WERI-Rb-1 (cell line): ENCODE measurements around the gene NKTR.

Experiments
- DNase-seq: peaks from one replicate; pipeline ENCODE4 v3.0.0-alpha.2; 2020
- H3K27ac ChIP-seq: fragments of 250-450 bp; sonication (Bioruptor Pico); 2 replicates; pipeline ENCODE4 v1.5.1; 2020; ENCODE audit warnings: mild to moderate bottlenecking, moderate library complexity
- H3K27me3 ChIP-seq: fragments of 250-450 bp; sonication (Bioruptor Pico); 2 replicates; pipeline ENCODE4 v1.5.1; 2021; ENCODE audit warnings: mild to moderate bottlenecking, low read depth, moderate library complexity; ENCODE audit not compliant: insufficient read depth, severe bottlenecking
- H3K36me3 ChIP-seq: fragments of 250-450 bp; sonication (Bioruptor Pico); 2 replicates; pipeline ENCODE4 v1.5.1; 2020; ENCODE audit warnings: mild to moderate bottlenecking, moderate library complexity
- H3K4me3 ChIP-seq: 2 replicates; pipeline ENCODE4 v1.5.1; 2011; ENCODE audit warnings: low read depth, mild to moderate bottlenecking, control low read depth, low read length
- H3K9me3 ChIP-seq: fragments of 250-450 bp; sonication (Bioruptor Pico); 2 replicates; pipeline ENCODE4 v1.5.1; 2021; ENCODE audit warnings: mild to moderate bottlenecking, moderate library complexity; ENCODE audit not compliant: severe bottlenecking
- CTCF ChIP-seq: IDR thresholded peaks from 2 replicates; pipeline ENCODE4 v1.5.1; 2011; ENCODE audit warnings: low read depth, mild to moderate bottlenecking, control low read depth, inconsistent platforms, low read length

The NKTR gene

GRCh38 chr3:42602961-42603360 is 2.5 kb downstream of the NKTR start:
- H3K27ac ChIP-seq = no peak overlapping the region
- no peaks in the 10 kb centered on the region for H3K9me3 ChIP-seq
- no peak overlapping the region for H3K4me3 ChIP-seq
- no peak for TF ChIP-seq CTCF
- no peak for DNase-seq
- peaks cover 28% of the 10 kb centered on the region for H3K36me3 ChIP-seq
- H3K27me3 ChIP-seq = no peaks in the 10 kb centered on the region

- Histone ChIP-seq H3K9me3 (no peaks in the 10 kb centered on the region), H3K36me3 (peaks cover 45% of the 10 kb centered on the region), H3K27me3 (no peaks in the 10 kb centered on the region), H3K27ac (no peak overlapping the region), H3K4me3 (no peak overlapping the region)
- peak; percentile 31 for DNase-seq
- TF ChIP-seq CTCF = no peak
Measured at GRCh38 chr3:42605546-42606173, 5.2 kb downstream of the NKTR start.

GRCh38 chr3:42608581-42608980 is 8.1 kb downstream of the NKTR start:
- H3K36me3 ChIP-seq = peaks cover 43% of the 10 kb centered on the region
- no peak overlapping the region for H3K27ac ChIP-seq
- no peaks in the 10 kb centered on the region for H3K27me3 ChIP-seq
- no peaks in the 10 kb centered on the region for H3K9me3 ChIP-seq
- TF ChIP-seq CTCF = no peak
- DNase-seq = no peak
- H3K4me3 ChIP-seq = no peak overlapping the region

- Histone ChIP-seq H3K27ac (no peak overlapping the region), H3K4me3 (no peak overlapping the region), H3K27me3 (no peaks in the 10 kb centered on the region), H3K9me3 (no peaks in the 10 kb centered on the region), H3K36me3 (peaks cover 36% of the 10 kb centered on the region)
- TF ChIP-seq CTCF = no peak
- DNase-seq = no peak
Measured at GRCh38 chr3:42610976-42611375, 10.5 kb downstream of the NKTR start.

GRCh38 chr3:42612217-42612616 is 11.7 kb downstream of the NKTR start:
- H3K4me3 ChIP-seq = no peak overlapping the region
- H3K36me3 ChIP-seq = peaks cover 32% of the 10 kb centered on the region
- no peak for DNase-seq

More at GRCh38 chr3:42612217-42612616, 11.7 kb downstream of the NKTR start:
- H3K27ac ChIP-seq = no peak overlapping the region
- TF ChIP-seq CTCF = no peak
- no peaks in the 10 kb centered on the region for H3K9me3 ChIP-seq
- H3K27me3 ChIP-seq = no peaks in the 10 kb centered on the region
